Type B pancreatic cell (in vitro differentiated cells): Measurements from ENCODE around the gene WDR91. TPM values are rescaled to one million over a fixed set of nuclear protein-coding genes. Genes with fewer than 3 reads are reported as not detected.

Experiments used
- DNase-seq: peaks from one replicate; pipeline ENCODE4 v3.0.0; 2021; ENCODE audit warnings: mixed read lengths; ENCODE audit not compliant: unreplicated experiment; ENCODE audit errors: extremely low spot score
- H3K27ac Mint-ChIP-seq: 2 replicates; pipeline ENCODE4 v1.8.0; 2021; ENCODE audit warnings: mild to moderate bottlenecking, mixed read lengths
- H3K27me3 Mint-ChIP-seq: 2 replicates; pipeline ENCODE4 v1.8.0; 2021; ENCODE audit warnings: mixed read lengths
- H3K36me3 Mint-ChIP-seq: 2 replicates; pipeline ENCODE4 v1.8.0; 2021; ENCODE audit warnings: mixed read lengths
- H3K4me1 Mint-ChIP-seq: one replicate; pipeline ENCODE4 v1.8.0; 2021; ENCODE audit warnings: mixed read lengths; ENCODE audit not compliant: unreplicated experiment
- H3K4me3 Mint-ChIP-seq: 2 replicates; pipeline ENCODE4 v1.8.0; 2021; ENCODE audit warnings: mild to moderate bottlenecking, mixed read lengths
- H3K9me3 Mint-ChIP-seq: 2 replicates; pipeline ENCODE4 v1.8.0; 2021; ENCODE audit warnings: mixed read lengths
- total RNA-seq: library from RNA; stranded (reverse); gene quantifications from 2 replicates; pipeline ENCODE4 v1.2.1, GENCODE V29; 2021; ENCODE audit warnings: low replicate concordance
- TF ChIP-seq, protein P1 (sequence below): fragments of 200-600 bp; sonication (generic); conservative IDR thresholded peaks from 2 replicates; pipeline ENCODE4 v1.5.0; 2021; ENCODE audit warnings: antibody characterized with exemption, mild to moderate bottlenecking

The WDR91 gene
- total RNA-seq, 1 donor from 2014 or later = 25.8 TPM

DNA sequence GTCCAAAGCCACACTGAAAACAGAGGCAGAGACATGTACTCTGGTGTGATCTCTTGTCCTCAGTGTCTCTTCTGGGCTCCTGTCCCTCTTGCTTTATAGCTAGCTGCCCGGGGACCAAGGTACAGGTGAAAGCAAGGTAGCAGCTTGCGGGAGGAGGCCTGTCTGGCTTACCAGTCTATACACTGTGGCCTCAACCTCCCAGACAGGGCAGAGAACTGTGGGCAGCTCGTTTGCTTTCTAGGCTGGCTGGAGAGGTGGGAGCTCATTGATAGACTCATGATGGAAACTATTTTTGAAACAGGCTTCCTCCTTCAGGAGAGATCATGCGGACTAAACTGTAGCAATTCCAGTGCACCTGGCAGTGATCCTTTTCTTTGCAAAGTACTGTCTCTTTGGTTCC is 45.5 kb downstream of the WDR91 start:
- Mint-ChIP-seq H3K36me3 (peaks cover 39% of the 10 kb centered on the region), H3K4me3 (no peak overlapping the region), H3K9me3 (peaks cover 5% of the 10 kb centered on the region), H3K27me3 (no peaks in the 10 kb centered on the region), H3K27ac (no peak overlapping the region), H3K4me1 (peaks cover 31% of the 10 kb centered on the region)
- TF ChIP-seq, protein P1, sequence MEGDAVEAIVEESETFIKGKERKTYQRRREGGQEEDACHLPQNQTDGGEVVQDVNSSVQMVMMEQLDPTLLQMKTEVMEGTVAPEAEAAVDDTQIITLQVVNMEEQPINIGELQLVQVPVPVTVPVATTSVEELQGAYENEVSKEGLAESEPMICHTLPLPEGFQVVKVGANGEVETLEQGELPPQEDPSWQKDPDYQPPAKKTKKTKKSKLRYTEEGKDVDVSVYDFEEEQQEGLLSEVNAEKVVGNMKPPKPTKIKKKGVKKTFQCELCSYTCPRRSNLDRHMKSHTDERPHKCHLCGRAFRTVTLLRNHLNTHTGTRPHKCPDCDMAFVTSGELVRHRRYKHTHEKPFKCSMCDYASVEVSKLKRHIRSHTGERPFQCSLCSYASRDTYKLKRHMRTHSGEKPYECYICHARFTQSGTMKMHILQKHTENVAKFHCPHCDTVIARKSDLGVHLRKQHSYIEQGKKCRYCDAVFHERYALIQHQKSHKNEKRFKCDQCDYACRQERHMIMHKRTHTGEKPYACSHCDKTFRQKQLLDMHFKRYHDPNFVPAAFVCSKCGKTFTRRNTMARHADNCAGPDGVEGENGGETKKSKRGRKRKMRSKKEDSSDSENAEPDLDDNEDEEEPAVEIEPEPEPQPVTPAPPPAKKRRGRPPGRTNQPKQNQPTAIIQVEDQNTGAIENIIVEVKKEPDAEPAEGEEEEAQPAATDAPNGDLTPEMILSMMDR = no peak
- no peak for DNase-seq

DNA sequence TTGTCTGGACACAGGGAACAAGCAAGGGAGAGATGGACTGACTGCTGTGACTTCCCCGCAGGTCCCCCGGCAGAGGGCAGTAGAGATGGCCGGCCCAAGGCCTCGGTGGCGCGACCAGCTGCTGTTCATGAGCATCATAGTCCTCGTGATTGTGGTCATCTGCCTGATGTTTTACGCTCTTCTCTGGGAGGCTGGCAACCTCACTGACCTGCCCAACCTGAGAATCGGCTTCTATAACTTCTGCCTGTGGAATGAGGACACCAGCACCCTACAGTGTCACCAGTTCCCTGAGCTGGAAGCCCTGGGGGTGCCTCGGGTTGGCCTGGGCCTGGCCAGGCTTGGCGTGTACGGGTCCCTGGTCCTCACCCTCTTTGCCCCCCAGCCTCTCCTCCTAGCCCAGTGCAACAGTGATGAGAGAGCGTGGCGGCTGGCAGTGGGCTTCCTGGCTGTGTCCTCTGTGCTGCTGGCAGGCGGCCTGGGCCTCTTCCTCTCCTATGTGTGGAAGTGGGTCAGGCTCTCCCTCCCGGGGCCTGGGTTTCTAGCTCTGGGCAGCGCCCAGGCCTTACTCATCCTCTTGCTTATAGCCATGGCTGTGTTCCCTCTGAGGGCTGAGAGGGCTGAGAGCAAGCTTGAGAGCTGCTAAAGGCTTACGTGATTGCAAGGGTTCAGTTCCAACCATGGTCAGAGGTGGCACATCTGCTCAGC is 46.8 kb downstream of the WDR91 start:
- no peak for DNase-seq
- Mint-ChIP-seq H3K36me3 (peaks cover 41% of the 10 kb centered on the region), H3K4me3 (no peak overlapping the region), H3K9me3 (peaks cover 5% of the 10 kb centered on the region), H3K27ac (peak overlapping the region; percentile 73), H3K4me1 (peaks cover 35% of the 10 kb centered on the region), H3K27me3 (no peaks in the 10 kb centered on the region)
- TF ChIP-seq, protein P1 = no peak

DNA sequence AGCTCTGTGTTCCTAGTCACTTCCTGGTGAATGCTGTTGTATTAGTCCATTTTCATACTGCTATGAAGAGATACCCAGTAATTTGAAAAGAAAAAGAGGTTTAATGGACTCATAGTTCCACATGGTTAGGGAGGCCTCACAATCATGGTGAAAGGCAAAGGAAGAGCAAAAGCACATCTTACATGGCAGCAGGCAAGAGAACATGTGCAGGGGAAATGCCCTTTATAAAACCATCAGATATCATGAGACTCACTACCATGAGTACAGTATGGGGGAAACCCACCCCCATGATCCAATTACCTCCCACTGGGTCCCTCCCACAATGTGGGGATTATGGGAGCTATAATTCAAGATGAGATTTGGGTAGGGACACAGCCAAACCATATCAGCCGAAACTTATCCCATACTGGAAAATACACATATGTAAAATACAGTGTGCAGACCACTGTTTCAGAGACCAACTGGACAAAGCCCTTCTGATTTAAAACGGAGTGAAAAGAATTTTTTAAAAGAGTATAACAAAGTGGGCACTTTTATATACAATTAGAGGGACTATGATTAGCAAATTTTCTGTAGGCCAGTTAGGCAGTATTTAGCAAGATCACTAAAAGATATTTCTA is 48.8 kb downstream of the WDR91 start:
- peaks cover 37% of the 10 kb centered on the region for H3K36me3 Mint-ChIP-seq
- no peak overlapping the region for H3K4me3 Mint-ChIP-seq
- DNase-seq = no peak
- peaks cover 5% of the 10 kb centered on the region for H3K9me3 Mint-ChIP-seq
- H3K27me3 Mint-ChIP-seq = no peaks in the 10 kb centered on the region
- H3K4me1 Mint-ChIP-seq = peaks cover 21% of the 10 kb centered on the region
- H3K27ac Mint-ChIP-seq = no peak overlapping the region
- TF ChIP-seq, protein P1 = no peak

DNA sequence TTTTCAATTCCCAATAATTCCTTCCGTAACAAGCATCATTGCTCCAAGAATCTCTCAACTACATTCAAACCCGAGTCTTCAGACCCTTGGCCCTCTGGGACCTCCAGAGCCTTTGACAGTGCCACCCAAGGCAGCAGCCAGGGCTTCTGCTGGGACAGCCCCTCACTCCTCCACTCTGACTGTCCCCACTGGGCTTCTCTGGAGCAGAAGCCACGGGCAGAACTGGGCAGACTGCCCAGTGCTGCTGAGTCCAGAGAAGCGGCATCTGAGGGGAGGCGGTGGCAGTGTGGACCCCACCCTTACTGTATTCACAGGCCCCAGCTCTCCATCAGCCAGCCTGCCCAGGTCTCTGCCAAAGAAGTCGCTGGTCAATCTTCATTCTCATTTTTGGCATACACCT is 49.7 kb downstream of the WDR91 start:
- Mint-ChIP-seq H3K4me1 (peaks cover 18% of the 10 kb centered on the region), H3K36me3 (peaks cover 38% of the 10 kb centered on the region), H3K4me3 (no peak overlapping the region), H3K27me3 (no peaks in the 10 kb centered on the region), H3K9me3 (peaks cover 5% of the 10 kb centered on the region), H3K27ac (no peak overlapping the region)
- no peak for DNase-seq
- TF ChIP-seq, protein P1 = no peak

DNA sequence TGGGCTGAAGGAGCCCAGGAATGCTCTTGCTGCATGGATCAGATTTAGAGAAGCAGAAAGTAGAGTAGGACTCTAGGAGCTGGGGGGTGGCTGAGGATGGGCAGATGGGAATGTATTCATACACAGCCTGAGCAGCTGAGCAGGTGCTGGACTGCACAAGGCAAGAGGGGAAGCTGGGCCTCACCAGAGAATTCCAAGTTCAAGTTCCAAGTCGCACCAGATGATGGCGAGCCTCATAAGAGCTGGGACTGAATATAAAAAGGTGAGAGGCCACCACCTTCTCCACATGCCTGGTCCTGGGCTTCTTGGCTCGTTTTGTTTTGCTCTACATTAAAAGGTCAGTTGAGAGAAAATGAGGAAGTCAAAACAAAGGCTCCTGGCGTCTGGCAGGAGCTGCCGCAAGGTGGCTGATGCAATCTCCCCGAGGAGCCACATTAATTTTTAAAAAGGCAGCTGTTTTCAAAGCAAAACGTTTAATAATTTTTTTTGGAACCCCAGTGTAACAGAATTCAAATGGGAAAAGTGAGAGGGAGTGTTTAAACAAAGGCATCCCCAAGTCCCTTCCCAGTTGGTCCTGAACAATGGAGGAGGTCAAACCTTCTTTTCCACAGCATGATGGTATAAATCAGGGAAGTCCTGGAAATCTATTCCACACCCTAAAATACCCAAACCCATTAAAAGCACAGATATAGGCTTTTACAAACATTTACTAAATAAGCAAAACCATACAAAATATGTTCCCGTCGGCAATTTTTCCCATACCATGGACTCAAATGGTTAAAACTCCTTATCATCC is 50.3 kb downstream of the WDR91 start:
- peaks cover 18% of the 10 kb centered on the region for H3K4me1 Mint-ChIP-seq
- TF ChIP-seq, protein P1 = no peak
- no peaks in the 10 kb centered on the region for H3K27me3 Mint-ChIP-seq
- peaks cover 38% of the 10 kb centered on the region for H3K36me3 Mint-ChIP-seq
- peaks cover 8% of the 10 kb centered on the region for H3K9me3 Mint-ChIP-seq
- peak overlapping the region; percentile 51 for H3K4me3 Mint-ChIP-seq
- no peak for DNase-seq
- peak overlapping the region; percentile 13 for H3K27ac Mint-ChIP-seq
